Small intestine (tissue), 16 donors: ENCODE results near the gene SPAST. TPM values are rescaled to one million over a fixed set of nuclear protein-coding genes. Genes with fewer than 3 reads are reported as not detected.
A peak's percentile ranks its signal among the peaks of the same experiment; 100 is the strongest.
"Not testable (repeated sequence)": the region's sequence is repeated elsewhere in the genome, so short reads cannot be mapped to it uniquely, and the experiment has no call there.

Source experiments
- DNase-seq, 2 donors: peaks; one replicate each; pipeline versions ENCODE4 v3.0.0 to v3.0.0-alpha.2; 2013
- FAIRE-seq: peaks from 2 replicates; lab custom pipeline; 2012; peaks lifted over from hg19 to GRCh38; lab: Jason Lieb, UNC
- H3K27ac ChIP-seq, 3 donors: one replicate each; pipeline ENCODE4 v1.5.1; 2013; ENCODE audit warnings: low read length in 2 of 3, mild to moderate bottlenecking in 2 of 3, control low read depth in 1 of 3, inconsistent platforms in 1 of 3, low read depth in 1 of 3, moderate library complexity in 1 of 3
- H3K27me3 ChIP-seq, 3 donors: one replicate each; pipeline ENCODE4 v1.6.1; 2013; ENCODE audit warnings: low read length in 3 of 3, inconsistent platforms in 1 of 3; ENCODE audit not compliant: control insufficient read depth in 3 of 3, insufficient read depth in 3 of 3
- H3K36me3 ChIP-seq, 3 donors: one replicate each; pipeline ENCODE4 v1.6.1; 2013; ENCODE audit warnings: low read length in 3 of 3, inconsistent platforms in 1 of 3, low read depth in 1 of 3, mild to moderate bottlenecking in 1 of 3, moderate library complexity in 1 of 3; ENCODE audit not compliant: control insufficient read depth in 3 of 3, insufficient read depth in 2 of 3
- H3K4me1 ChIP-seq, 3 donors: one replicate each; pipeline ENCODE4 v1.6.1; 2013; ENCODE audit warnings: low read length in 2 of 3, inconsistent platforms in 1 of 3, low read depth in 1 of 3, mild to moderate bottlenecking in 1 of 3, moderate library complexity in 1 of 3; ENCODE audit not compliant: control insufficient read depth in 3 of 3, insufficient read depth in 2 of 3
- H3K4me3 ChIP-seq, 3 donors: one replicate each; pipeline ENCODE4 v1.5.1; 2013; ENCODE audit warnings: low read length in 3 of 3, control low read depth in 1 of 3, inconsistent platforms in 1 of 3, low read depth in 1 of 3, mild to moderate bottlenecking in 1 of 3, moderate library complexity in 1 of 3
- H3K9me3 ChIP-seq, 2 donors: one replicate each; pipeline ENCODE4 v1.6.1; 2013; ENCODE audit warnings: low read depth in 1 of 2, low read length in 1 of 2; ENCODE audit not compliant: control insufficient read depth in 2 of 2, insufficient read depth in 1 of 2
- WGBS, 3 donors: extraction: QIAGEN DNeasy Blood & Tissue Kit; methylation state at CpG; one replicate each; pipeline ENCODE4 v1.1.7; 2013; 5-methylcytosine and 5-hydroxymethylcytosine counted together
- long read RNA-seq, 10 donors: transcript quantifications; one replicate each; lab custom pipeline, GENCODE V29; 2026
- polyA plus RNA-seq, 4 donors: library from polyadenylated mRNA; stranded (reverse) in 3 of 4; unstranded in 1 of 4; fragments of 200-250 nt in 3 of 4; fragments of 120-200 nt in 1 of 4; gene quantifications; one replicate each; pipeline versions ENCODE4 v1.2.1 to v1.2.3, GENCODE V29; 2013
- donor health status: healthy with polysubstance abuse.
- donor health status: control.
- donor health status: control.
- donor health status: Bipolar disorder and iron deficiency.
- donor health status: healthy.

The SPAST gene
- polyA plus RNA-seq: 10 to 100 TPM in 1 of 4 donors, 1 to 10 TPM in 3; 5.8 to 28.7 (median 6.9) TPM
- long read RNA-seq, donor 1: 0 reads
- long read RNA-seq, donor 2, full-length matches to known transcripts: 2 of 2 reads
- long read RNA-seq, donor 2, partial matches to known transcripts: 0 of 2 reads
- long read RNA-seq, donor 2, other reads (novel, unspliced or antisense): 0 of 2 reads
- long read RNA-seq, donor 3: 0 reads
- long read RNA-seq, donor 4: 0 reads
- long read RNA-seq, donor 5: 0 reads
- long read RNA-seq, donor 6, partial matches to known transcripts: 0 of 2 reads
- long read RNA-seq, donor 6, other reads (novel, unspliced or antisense): 0 of 2 reads
- long read RNA-seq, donor 7: 0 reads
- long read RNA-seq, donor 8: 0 reads
- long read RNA-seq, donor 9: 0 reads
- long read RNA-seq, donor 10, full-length matches to known transcripts: 3 of 3 reads
- long read RNA-seq, donor 10, partial matches to known transcripts: 0 of 3 reads
- long read RNA-seq, donor 10, other reads (novel, unspliced or antisense): 0 of 3 reads

- Histone ChIP-seq H3K9me3 (no peaks in the 10 kb centered on the region), H3K36me3 (peaks cover 0 to 8% (median 0%) of the 10 kb centered on the region in 3 donors), H3K27me3 (no peaks in the 10 kb centered on the region), H3K4me3 (peak within 1 kb of the TSS; percentile 71 to 79 (median 71)), H3K27ac (peak within 1 kb of the TSS; percentile 81 to 92 (median 89)), H3K4me1 (peaks cover 0 to 2% (median 0%) of the 10 kb centered on the region in 3 donors)
- DNase-seq: peak; percentile 97 to 99
- no peak for FAIRE-seq
- WGBS, 3 donors: 0 to 1% (median 0%) methylated on average over 34 to 79 of the region's 79 CpGs
Observed at GRCh38 chr2:32063310-32064020, at the start of gene SPAST. Gene SPAST, plus strand, starts transcription at chr2:32063556. Its CDS starts 276 bp downstream, at chr2:32063832.

GRCh38 chr2:32018789-32019482 lies 44.4 kb upstream of the SPAST start:
- H3K4me3 ChIP-seq, FAIRE-seq, H3K27me3 ChIP-seq, H3K4me1 ChIP-seq, H3K27ac ChIP-seq, H3K9me3 ChIP-seq: not testable (repeated sequence)
- peaks cover 2 to 54% (median 4%) of the 10 kb centered on the region in 3 donors for H3K36me3 ChIP-seq
- 65 to 84% (median 78%) methylated on average over 9 of the region's 9 CpGs for WGBS, 3 donors
- DNase-seq: peak in 1 of 2 donors; percentile 66

- 87 to 98% (median 90%) methylated on average over 8 of the region's 8 CpGs for WGBS, 3 donors
- not testable (repeated sequence) for H3K27me3 ChIP-seq, H3K4me1 ChIP-seq, H3K27ac ChIP-seq, H3K9me3 ChIP-seq, H3K4me3 ChIP-seq, FAIRE-seq, DNase-seq
- peaks cover 0 to 51% (median 3%) of the 10 kb centered on the region in 3 donors for H3K36me3 ChIP-seq
Observed at GRCh38 chr2:32034198-32034887, 29.0 kb upstream of the SPAST start.

- 0 to 1% (median 1%) methylated on average over 41 to 43 of the region's 43 CpGs for WGBS, 3 donors
- Histone ChIP-seq H3K9me3 (no peaks in the 10 kb centered on the region), H3K27ac (peak within 1 kb of the TSS; percentile 83 to 90 (median 86)), H3K4me3 (peak within 1 kb of the TSS; percentile 65 to 93 (median 77)), H3K36me3 (peaks cover 0 to 21% (median 0%) of the 10 kb centered on the region in 3 donors), H3K4me1 (peaks cover 0 to 4% (median 1%) of the 10 kb centered on the region in 3 donors), H3K27me3 (no peaks in the 10 kb centered on the region)
- FAIRE-seq: no peak
- peak; percentile 94 to 98 for DNase-seq
Observed at GRCh38 chr2:32039447-32040219, 23.7 kb upstream of the SPAST start, which contains the start of gene DPY30. Gene DPY30, minus strand, starts transcription at chr2:32039805. Its CDS starts 349 bp downstream, at chr2:32039456.

GRCh38 chr2:32043561-32043960 lies 19.8 kb upstream of the SPAST start:
- DNase-seq (no peak), FAIRE-seq (no peak)
- no peak overlapping the region for H3K4me3 ChIP-seq
- 82 to 83% (median 83%) methylated on average over 7 of the region's 7 CpGs for WGBS, 3 donors
- H3K9me3 ChIP-seq: no peaks in the 10 kb centered on the region
- no peak overlapping the region for H3K27ac ChIP-seq
- H3K36me3 ChIP-seq: no peaks in the 10 kb centered on the region
- H3K4me1 ChIP-seq: peaks cover 0 to 4% (median 1%) of the 10 kb centered on the region in 3 donors
- no peaks in the 10 kb centered on the region for H3K27me3 ChIP-seq

- Histone ChIP-seq H3K27me3 (no peaks in the 10 kb centered on the region), H3K27ac (no peak overlapping the region), H3K4me3 (no peak overlapping the region), H3K36me3 (no peaks in the 10 kb centered on the region), H3K4me1 (no peaks in the 10 kb centered on the region), H3K9me3 (no peaks in the 10 kb centered on the region)
- WGBS, 3 donors: 77 to 91% (median 79%) methylated on average over 11 of the region's 11 CpGs
- DNase-seq (peak; percentile 13 to 45), FAIRE-seq (no peak)
Observed at GRCh38 chr2:32051836-32052439, 11.4 kb upstream of the SPAST start.

- H3K36me3 ChIP-seq, H3K4me1 ChIP-seq, H3K27ac ChIP-seq, H3K27me3 ChIP-seq, FAIRE-seq, DNase-seq, H3K9me3 ChIP-seq, H3K4me3 ChIP-seq: not testable (repeated sequence)
- WGBS, 3 donors: 62 to 91% (median 81%) methylated on average over 3 of the region's 3 CpGs
Observed at GRCh38 chr2:32054583-32054982, 8.8 kb upstream of the SPAST start.
